Esophagus (tissue), 2 donors: ENCODE data around the gene NKX1-1. TPM values are rescaled to one million over a fixed set of nuclear protein-coding genes. Genes with fewer than 3 reads are reported as not detected.

ENCODE experiments used
- H3K27ac ChIP-seq, 2 donors: one replicate each; pipeline ENCODE4 v1.5.1; 2013; ENCODE audit warnings: low read depth in 2 of 2, mild to moderate bottlenecking in 2 of 2, inconsistent platforms in 1 of 2, low read length in 1 of 2, moderate library complexity in 1 of 2
- H3K27me3 ChIP-seq, 2 donors: one replicate each; pipeline ENCODE4 v1.6.1; 2013; ENCODE audit warnings: low read length in 2 of 2, control low read depth in 1 of 2, mild to moderate bottlenecking in 1 of 2; ENCODE audit not compliant: insufficient read depth in 2 of 2, control insufficient read depth in 1 of 2
- H3K36me3 ChIP-seq, 2 donors: one replicate each; pipeline ENCODE4 v1.6.1; 2013; ENCODE audit warnings: low read length in 1 of 2; ENCODE audit not compliant: control insufficient read depth in 2 of 2, insufficient read depth in 2 of 2
- H3K4me1 ChIP-seq, 2 donors: one replicate each; pipeline ENCODE4 v1.6.1; 2013; ENCODE audit warnings: low read length in 1 of 2; ENCODE audit not compliant: control insufficient read depth in 2 of 2, insufficient read depth in 2 of 2
- H3K4me3 ChIP-seq, 2 donors: one replicate each; pipeline ENCODE4 v1.5.1; 2013; ENCODE audit warnings: low read length in 2 of 2, mild to moderate bottlenecking in 2 of 2, low read depth in 1 of 2, moderate library complexity in 1 of 2
- H3K9me3 ChIP-seq, 2 donors: one replicate each; pipeline ENCODE4 v1.6.1; 2013; ENCODE audit warnings: mild to moderate bottlenecking in 2 of 2, low read depth in 1 of 2, low read length in 1 of 2, moderate library complexity in 1 of 2; ENCODE audit not compliant: control insufficient read depth in 2 of 2, insufficient read depth in 1 of 2
- WGBS, 2 donors: extraction: QIAGEN DNeasy Blood & Tissue Kit; methylation state at CpG; one replicate each; pipeline ENCODE4 v1.1.7; 2013; 5-methylcytosine and 5-hydroxymethylcytosine counted together
- polyA plus RNA-seq, 2 donors: library from polyadenylated mRNA; stranded (reverse); fragments of 200-250 nt; gene quantifications; one replicate each; pipeline ENCODE4 v1.2.3, GENCODE V29; 2013
- donor health status: healthy with polysubstance abuse.
- donor health status: Bipolar disorder and iron deficiency.

NKX1-1 gene
- polyA plus RNA-seq, 2 donors = not detected

- peaks cover 9 to 20% of the 10 kb centered on the region in 2 donors for H3K4me1 ChIP-seq
- H3K36me3 ChIP-seq = no peaks in the 10 kb centered on the region
- peaks cover 8 to 60% of the 10 kb centered on the region in 2 donors for H3K27me3 ChIP-seq
- no peak overlapping the region for H3K4me3 ChIP-seq
- 10 to 15% methylated on average over 23 to 26 of the region's 26 CpGs for WGBS, 2 donors
- H3K9me3 ChIP-seq = peaks cover 0 to 8% of the 10 kb centered on the region in 2 donors
- H3K27ac ChIP-seq = no peak overlapping the region
Measured at GRCh38 chr4:1405254-1405635, 997 bp downstream of the NKX1-1 start.

GRCh38 chr4:1404573-1405253 is 1.5 kb downstream of the NKX1-1 start:
- Histone ChIP-seq H3K27me3 (peaks cover 8 to 60% of the 10 kb centered on the region in 2 donors), H3K4me3 (no peak overlapping the region), H3K4me1 (peaks cover 9 to 20% of the 10 kb centered on the region in 2 donors), H3K27ac (no peak overlapping the region), H3K9me3 (peaks cover 0 to 8% of the 10 kb centered on the region in 2 donors), H3K36me3 (no peaks in the 10 kb centered on the region)
- WGBS, 2 donors = 12% methylated on average over 54 of the region's 54 CpGs

- peaks cover 0 to 8% of the 10 kb centered on the region in 2 donors for H3K9me3 ChIP-seq
- peaks cover 9 to 20% of the 10 kb centered on the region in 2 donors for H3K4me1 ChIP-seq
- 8 to 9% methylated on average over 51 to 107 of the region's 107 CpGs for WGBS, 2 donors
- no peaks in the 10 kb centered on the region for H3K36me3 ChIP-seq
- H3K27me3 ChIP-seq = peaks cover 8 to 60% of the 10 kb centered on the region in 2 donors
- no peak overlapping the region for H3K27ac ChIP-seq
- peak overlapping the region in 1 of 2 donors; percentile 3 for H3K4me3 ChIP-seq
Measured at GRCh38 chr4:1403591-1404572, 2.4 kb downstream of the NKX1-1 start.

- H3K27me3 ChIP-seq = peaks cover 8 to 56% of the 10 kb centered on the region in 2 donors
- WGBS, 2 donors = 7 to 11% methylated on average over 40 to 58 of the region's 58 CpGs
- H3K27ac ChIP-seq = no peak overlapping the region
- H3K9me3 ChIP-seq = peaks cover 0 to 12% of the 10 kb centered on the region in 2 donors
- peaks cover 9 to 20% of the 10 kb centered on the region in 2 donors for H3K4me1 ChIP-seq
- H3K4me3 ChIP-seq = peak overlapping the region in 1 of 2 donors; percentile 3
- H3K36me3 ChIP-seq = no peaks in the 10 kb centered on the region
Measured at GRCh38 chr4:1403177-1403583, 3.1 kb downstream of the NKX1-1 start.

- H3K36me3 ChIP-seq = no peaks in the 10 kb centered on the region
- peaks cover 9 to 20% of the 10 kb centered on the region in 2 donors for H3K4me1 ChIP-seq
- no peak overlapping the region for H3K27ac ChIP-seq
- peaks cover 0 to 12% of the 10 kb centered on the region in 2 donors for H3K9me3 ChIP-seq
- no peak overlapping the region for H3K4me3 ChIP-seq
- 4 to 7% methylated on average over 60 to 69 of the region's 69 CpGs for WGBS, 2 donors
- H3K27me3 ChIP-seq = peaks cover 8 to 52% of the 10 kb centered on the region in 2 donors
Measured at GRCh38 chr4:1402516-1403091, 3.6 kb downstream of the NKX1-1 start.

- H3K4me3 ChIP-seq = no peak overlapping the region
- H3K36me3 ChIP-seq = no peaks in the 10 kb centered on the region
- no peak overlapping the region for H3K27ac ChIP-seq
- peaks cover 8 to 47% of the 10 kb centered on the region in 2 donors for H3K27me3 ChIP-seq
- peaks cover 9 to 20% of the 10 kb centered on the region in 2 donors for H3K4me1 ChIP-seq
- peaks cover 2 to 17% of the 10 kb centered on the region in 2 donors for H3K9me3 ChIP-seq
- WGBS, 2 donors = 12 to 17% methylated on average over 24 of the region's 24 CpGs
Measured at GRCh38 chr4:1402021-1402515, 4.2 kb downstream of the NKX1-1 start.

- no peak overlapping the region for H3K27ac ChIP-seq
- no peaks in the 10 kb centered on the region for H3K36me3 ChIP-seq
- H3K4me3 ChIP-seq = no peak overlapping the region
- H3K9me3 ChIP-seq = peaks cover 3 to 19% of the 10 kb centered on the region in 2 donors
- H3K4me1 ChIP-seq = peaks cover 9 to 20% of the 10 kb centered on the region in 2 donors
- H3K27me3 ChIP-seq = peaks cover 7 to 47% of the 10 kb centered on the region in 2 donors
- 29 to 37% methylated on average over 15 to 18 of the region's 18 CpGs for WGBS, 2 donors
Measured at GRCh38 chr4:1401409-1402020, 4.7 kb downstream of the NKX1-1 start.

- H3K4me1 ChIP-seq = peaks cover 9 to 17% of the 10 kb centered on the region in 2 donors
- WGBS, 2 donors = 44 to 48% methylated on average over 13 to 14 of the region's 14 CpGs
Measured at GRCh38 chr4:1400831-1401408, 5.3 kb downstream of the NKX1-1 start.

More at GRCh38 chr4:1400831-1401408, 5.3 kb downstream of the NKX1-1 start:
- Histone ChIP-seq H3K27ac (no peak overlapping the region), H3K4me3 (no peak overlapping the region), H3K9me3 (peaks cover 3 to 24% of the 10 kb centered on the region in 2 donors), H3K36me3 (no peaks in the 10 kb centered on the region), H3K27me3 (peaks cover 4 to 46% of the 10 kb centered on the region in 2 donors)
